DND-41 (cell line): ENCODE data around the gene SH2D1B.

ENCODE experiments used
- ATAC-seq: fragments of 200-7000 bp; cut with Tn5 transposase; 3 replicates; pipeline ENCODE4 v1.9.1; 2021; ENCODE audit warnings: low read depth; ENCODE audit not compliant: insufficient read depth
- DNase-seq: peaks from one replicate; pipeline ENCODE4 v3.0.0-alpha.2; 2020
- H2AFZ ChIP-seq: 2 replicates; pipeline ENCODE4 v1.6.0; 2012; ENCODE audit warnings: low read depth, low read length
- H3K27ac ChIP-seq: 2 replicates; pipeline ENCODE4 v1.5.1; 2012; ENCODE audit warnings: low read length, inconsistent platforms
- H3K27me3 ChIP-seq: fragments of 200-600 bp; sonication (generic); 2 replicates; pipeline ENCODE4 v1.6.0; 2012; ENCODE audit warnings: low read length, mild to moderate bottlenecking, inconsistent platforms; ENCODE audit not compliant: insufficient read depth, poor library complexity
- H3K36me3 ChIP-seq: 2 replicates; pipeline ENCODE4 v1.5.1; 2012; ENCODE audit warnings: low read length, inconsistent platforms; ENCODE audit not compliant: insufficient read depth
- H3K4me1 ChIP-seq: 2 replicates; pipeline ENCODE4 v1.5.1; 2012; ENCODE audit warnings: mild to moderate bottlenecking, low read length; ENCODE audit not compliant: insufficient read depth
- H3K4me2 ChIP-seq: 2 replicates; pipeline ENCODE4 v1.6.0; 2012; ENCODE audit warnings: mild to moderate bottlenecking, moderate library complexity, low read length, inconsistent platforms; ENCODE audit not compliant: insufficient read depth
- H3K4me3 ChIP-seq, 2 experiments: fragments of 200-600 bp in 1 of 2; shearing (Covaris generic) in 1 of 2; 2 replicates each; pipeline ENCODE4 v1.5.1; 2012 to 2016; ENCODE audit warnings: inconsistent platforms in 2 of 2, low read length in 2 of 2, mild to moderate bottlenecking in 2 of 2, low read depth in 1 of 2, moderate library complexity in 1 of 2
- H3K79me2 ChIP-seq: 2 replicates; pipeline ENCODE4 v1.6.0; 2012; ENCODE audit warnings: low read length, inconsistent platforms; ENCODE audit not compliant: insufficient read depth
- H3K9ac ChIP-seq: 2 replicates; pipeline ENCODE4 v1.6.0; 2012; ENCODE audit warnings: low read depth, mild to moderate bottlenecking, inconsistent platforms, low read length, moderate library complexity
- H3K9me3 ChIP-seq: 2 replicates; pipeline ENCODE4 v1.5.1; 2012; ENCODE audit warnings: low read length, moderate library complexity, mild to moderate bottlenecking, inconsistent platforms; ENCODE audit not compliant: insufficient read depth, severe bottlenecking
- H4K20me1 ChIP-seq: 2 replicates; pipeline ENCODE4 v1.6.0; 2012; ENCODE audit warnings: low read length; ENCODE audit not compliant: insufficient read depth
- EZH2 ChIP-seq: IDR thresholded peaks from 3 replicates; pipeline ENCODE4 v1.6.1; 2012; ENCODE audit warnings: borderline replicate concordance, low read depth, mild to moderate bottlenecking, moderate library complexity, low read length, inconsistent platforms; ENCODE audit not compliant: severe bottlenecking
- TF ChIP-seq, protein P1 (sequence below): IDR thresholded peaks from 2 replicates; pipeline ENCODE4 v1.5.1; 2012; ENCODE audit warnings: borderline replicate concordance, low read length, moderate library complexity, mild to moderate bottlenecking; ENCODE audit not compliant: poor library complexity, severe bottlenecking; ENCODE audit errors: extremely low read depth

SH2D1B gene

DNA sequence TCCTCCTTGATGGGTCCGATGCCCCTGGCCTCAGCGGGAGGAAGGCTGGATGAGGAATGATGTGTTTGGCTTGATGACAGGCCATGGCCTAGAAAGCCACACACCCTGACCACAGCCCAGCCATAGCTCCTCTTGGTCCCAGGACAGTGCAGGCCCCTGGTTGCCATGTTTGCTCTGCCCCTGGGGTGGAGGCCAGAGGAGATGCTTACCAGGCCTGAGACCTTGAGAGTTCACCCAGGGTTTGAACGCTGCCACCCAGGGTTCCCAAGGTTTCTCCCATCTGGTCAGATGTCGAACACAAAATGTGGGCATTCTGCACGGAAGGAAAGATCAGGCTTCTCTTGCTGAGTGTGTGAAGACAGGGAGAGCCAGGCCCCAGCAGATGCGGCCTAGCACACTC, 27.8 kb downstream of the SH2D1B start:
- Histone ChIP-seq H2AFZ (no peak overlapping the region), H3K4me1 (no peaks in the 10 kb centered on the region), H3K4me2 (no peak overlapping the region), H3K27me3 (peaks cover 6% of the 10 kb centered on the region), H3K27ac (no peak overlapping the region), H4K20me1 (no peaks in the 10 kb centered on the region), H3K9ac (no peak overlapping the region), H3K79me2 (no peaks in the 10 kb centered on the region), H3K36me3 (no peaks in the 10 kb centered on the region), H3K4me3 (no peak overlapping the region), H3K9me3 (no peaks in the 10 kb centered on the region)
- DNase-seq (no peak), ATAC-seq (no peak)
- no peak for TF ChIP-seq EZH2

DNA sequence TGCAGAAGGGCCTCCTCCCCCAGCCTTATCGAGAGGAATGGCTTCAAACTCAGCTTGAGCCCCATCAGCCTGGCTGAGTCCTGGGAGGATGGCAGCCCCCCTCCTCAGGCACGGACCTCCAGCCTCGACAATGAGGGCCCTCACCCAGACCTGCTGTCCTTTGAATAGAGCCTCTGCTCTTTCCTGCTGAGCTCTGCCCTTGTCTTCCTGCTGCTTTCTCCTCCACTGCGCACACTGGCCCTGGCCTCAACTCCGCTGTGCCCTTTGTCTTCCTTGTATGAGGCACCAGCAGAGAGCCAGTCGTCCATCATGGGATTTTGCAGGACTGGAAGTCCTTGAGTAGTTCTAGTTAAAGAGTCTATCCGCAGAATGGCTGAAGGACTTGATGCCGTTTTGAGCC, 28.4 kb downstream of the SH2D1B start:
- Histone ChIP-seq H3K4me2 (no peak overlapping the region), H3K4me3 (no peak overlapping the region), H2AFZ (no peak overlapping the region), H3K4me1 (no peaks in the 10 kb centered on the region), H3K27me3 (peaks cover 3% of the 10 kb centered on the region), H3K9me3 (no peaks in the 10 kb centered on the region), H3K27ac (no peak overlapping the region), H3K9ac (no peak overlapping the region), H4K20me1 (no peaks in the 10 kb centered on the region), H3K79me2 (no peaks in the 10 kb centered on the region), H3K36me3 (no peaks in the 10 kb centered on the region)
- DNase-seq (no peak), ATAC-seq (no peak)
- TF ChIP-seq, protein P1, sequence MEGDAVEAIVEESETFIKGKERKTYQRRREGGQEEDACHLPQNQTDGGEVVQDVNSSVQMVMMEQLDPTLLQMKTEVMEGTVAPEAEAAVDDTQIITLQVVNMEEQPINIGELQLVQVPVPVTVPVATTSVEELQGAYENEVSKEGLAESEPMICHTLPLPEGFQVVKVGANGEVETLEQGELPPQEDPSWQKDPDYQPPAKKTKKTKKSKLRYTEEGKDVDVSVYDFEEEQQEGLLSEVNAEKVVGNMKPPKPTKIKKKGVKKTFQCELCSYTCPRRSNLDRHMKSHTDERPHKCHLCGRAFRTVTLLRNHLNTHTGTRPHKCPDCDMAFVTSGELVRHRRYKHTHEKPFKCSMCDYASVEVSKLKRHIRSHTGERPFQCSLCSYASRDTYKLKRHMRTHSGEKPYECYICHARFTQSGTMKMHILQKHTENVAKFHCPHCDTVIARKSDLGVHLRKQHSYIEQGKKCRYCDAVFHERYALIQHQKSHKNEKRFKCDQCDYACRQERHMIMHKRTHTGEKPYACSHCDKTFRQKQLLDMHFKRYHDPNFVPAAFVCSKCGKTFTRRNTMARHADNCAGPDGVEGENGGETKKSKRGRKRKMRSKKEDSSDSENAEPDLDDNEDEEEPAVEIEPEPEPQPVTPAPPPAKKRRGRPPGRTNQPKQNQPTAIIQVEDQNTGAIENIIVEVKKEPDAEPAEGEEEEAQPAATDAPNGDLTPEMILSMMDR = no peak
- no peak for TF ChIP-seq EZH2

DNA sequence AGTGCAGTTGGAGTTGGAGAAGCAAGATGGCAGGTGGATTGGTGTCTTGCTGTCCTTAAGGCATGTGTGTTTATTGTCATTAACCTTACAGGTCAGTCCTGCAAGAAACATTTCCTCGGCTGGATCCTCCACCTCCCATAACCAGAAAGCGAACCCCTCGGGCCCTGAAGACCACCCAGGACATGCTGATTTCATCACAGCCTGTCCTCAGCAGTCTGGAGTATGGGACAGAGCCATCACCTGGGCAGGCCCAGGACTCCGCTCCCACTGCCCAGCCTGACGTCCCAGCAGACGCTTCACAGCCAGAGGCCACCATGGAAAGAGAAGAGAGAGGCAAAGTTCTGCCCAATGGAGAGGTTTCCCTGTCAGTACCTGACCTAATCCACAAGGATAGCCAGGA, 28.8 kb downstream of the SH2D1B start:
- no peaks in the 10 kb centered on the region for H3K79me2 ChIP-seq
- H3K4me3 ChIP-seq = no peak overlapping the region
- no peaks in the 10 kb centered on the region for H3K36me3 ChIP-seq
- no peak overlapping the region for H3K27ac ChIP-seq
- H3K4me2 ChIP-seq = no peak overlapping the region
- TF ChIP-seq, protein P1 = no peak
- TF ChIP-seq EZH2 = no peak
- no peaks in the 10 kb centered on the region for H3K9me3 ChIP-seq
- no peaks in the 10 kb centered on the region for H4K20me1 ChIP-seq
- peaks cover 7% of the 10 kb centered on the region for H3K27me3 ChIP-seq
- H3K9ac ChIP-seq = no peak overlapping the region
- H2AFZ ChIP-seq = no peak overlapping the region
- ATAC-seq (no peak), DNase-seq (no peak)
- no peaks in the 10 kb centered on the region for H3K4me1 ChIP-seq

DNA sequence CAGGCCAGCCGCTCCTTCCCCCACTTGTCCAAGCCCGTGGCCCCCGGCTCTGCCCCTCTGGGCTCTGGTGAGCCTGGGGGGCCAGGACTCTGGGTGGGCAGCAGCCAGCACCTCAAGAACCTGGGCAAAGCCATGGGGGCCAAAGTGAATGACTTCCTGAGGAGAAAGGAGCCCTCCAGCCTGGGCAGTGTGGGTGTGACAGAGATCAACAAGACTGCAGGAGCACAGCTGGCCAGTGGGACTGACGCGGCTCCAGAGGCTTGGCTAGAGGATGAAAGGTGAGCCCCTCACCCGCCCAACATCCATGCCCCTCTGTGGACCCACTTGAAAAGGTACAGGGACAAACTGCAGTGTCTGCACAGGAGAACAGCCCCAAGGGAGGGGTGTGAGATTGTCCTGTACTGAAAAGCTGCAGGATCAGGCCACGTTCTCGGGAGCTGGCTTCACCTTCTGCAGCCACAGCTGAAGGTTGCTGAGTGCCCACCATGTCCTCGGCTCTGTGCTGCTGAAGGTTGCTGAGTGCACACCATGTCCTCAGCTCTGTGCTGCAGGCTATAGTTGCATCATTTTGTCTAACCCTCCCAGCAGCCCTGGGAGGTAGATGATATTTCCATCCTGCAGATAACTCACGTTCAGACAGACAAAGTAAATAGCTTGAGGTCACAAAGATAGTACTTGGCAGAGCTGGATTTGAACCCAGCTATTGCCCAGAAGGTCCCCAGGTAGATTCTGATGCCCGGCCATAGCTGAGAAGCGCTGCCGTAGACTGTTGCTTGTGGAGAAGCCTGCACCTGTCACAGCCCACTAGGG, 29.8 kb downstream of the SH2D1B start:
- TF ChIP-seq, protein P1 = no peak
- no peak for TF ChIP-seq EZH2
- H3K4me3 ChIP-seq = no peak overlapping the region
- H4K20me1 ChIP-seq = no peaks in the 10 kb centered on the region
- no peaks in the 10 kb centered on the region for H3K4me1 ChIP-seq
- H3K9me3 ChIP-seq = no peaks in the 10 kb centered on the region
- peaks cover 6% of the 10 kb centered on the region for H3K27me3 ChIP-seq
- H3K79me2 ChIP-seq = no peaks in the 10 kb centered on the region
- no peak overlapping the region for H3K27ac ChIP-seq
- no peak overlapping the region for H2AFZ ChIP-seq
- H3K4me2 ChIP-seq = no peak overlapping the region
- no peak for ATAC-seq
- no peak for DNase-seq
- no peaks in the 10 kb centered on the region for H3K36me3 ChIP-seq
- H3K9ac ChIP-seq = no peak overlapping the region
